DOHH2 (cell line): ENCODE results near the gene ADORA3.

ENCODE experiments used
- H3F3A ChIP-seq: fragments of 200-600 bp; sonication (generic), shearing (Covaris generic); 2 replicates; pipeline ENCODE4 v1.6.0; 2016; ENCODE audit warnings: antibody characterized with exemption, mild to moderate bottlenecking; ENCODE audit not compliant: control insufficient read depth, insufficient read depth
- H3K27ac ChIP-seq: fragments of 200-600 bp; sonication (generic); 2 replicates; pipeline ENCODE4 v1.5.1; 2014; ENCODE audit warnings: low read depth, mild to moderate bottlenecking, low read length, moderate library complexity
- H3K27me3 ChIP-seq: fragments of 200-600 bp; sonication (generic); 2 replicates; pipeline ENCODE4 v1.6.1; 2014; ENCODE audit warnings: mild to moderate bottlenecking, low read length, mixed read lengths; ENCODE audit not compliant: control insufficient read depth
- H3K36me3 ChIP-seq: fragments of 200-600 bp; sonication (generic); 2 replicates; pipeline ENCODE4 v1.6.1; 2014; ENCODE audit warnings: mild to moderate bottlenecking, low read length, moderate library complexity, mixed read lengths; ENCODE audit not compliant: control insufficient read depth
- H3K4me1 ChIP-seq: fragments of 200-600 bp; sonication (generic); 2 replicates; pipeline ENCODE4 v1.6.1; 2014; ENCODE audit warnings: mild to moderate bottlenecking, low read length, mixed read lengths; ENCODE audit not compliant: control insufficient read depth
- H3K4me2 ChIP-seq: fragments of 200-600 bp; sonication (generic); 2 replicates; pipeline ENCODE4 v1.6.0; 2014; ENCODE audit warnings: mild to moderate bottlenecking, low read length, moderate library complexity
- H3K4me3 ChIP-seq: fragments of 200-600 bp; sonication (generic); 2 replicates; pipeline ENCODE4 v1.5.1; 2014; ENCODE audit warnings: mild to moderate bottlenecking, low read length, mixed read lengths
- H3K79me2 ChIP-seq: fragments of 200-600 bp; sonication (generic); 2 replicates; pipeline ENCODE4 v1.6.1; 2014; ENCODE audit warnings: mild to moderate bottlenecking, low read length, mixed read lengths; ENCODE audit not compliant: control insufficient read depth
- H3K9me2 ChIP-seq: fragments of 200-600 bp; sonication (generic); replicated peaks from 2 replicates; pipeline ENCODE4 v1.6.1; 2014; ENCODE audit warnings: mild to moderate bottlenecking, low read length, mixed read lengths; ENCODE audit not compliant: control insufficient read depth
- H3K9me3 ChIP-seq: fragments of 200-600 bp; sonication (generic); 2 replicates; pipeline ENCODE4 v1.6.1; 2014; ENCODE audit warnings: antibody characterized with exemption, low read length, mixed read lengths; ENCODE audit not compliant: control insufficient read depth, insufficient read depth
- H4K20me1 ChIP-seq: fragments of 200-600 bp; sonication (generic); 2 replicates; pipeline ENCODE4 v1.6.0; 2014; ENCODE audit warnings: low read depth, mild to moderate bottlenecking, antibody characterized with exemption, low read length, moderate library complexity; ENCODE audit not compliant: control insufficient read depth, insufficient read depth
- EZH2phosphoT487 ChIP-seq: fragments of 200-600 bp; sonication (generic); IDR thresholded peaks from 2 replicates; pipeline ENCODE4 v1.6.1; 2017; ENCODE audit warnings: borderline replicate concordance, mild to moderate bottlenecking, antibody characterized with exemption, low read length, moderate library complexity, mixed read lengths
- TF ChIP-seq, protein P1 (sequence below): fragments of 200-600 bp; sonication (generic); IDR thresholded peaks from one replicate; pipeline ENCODE4 v1.5.1; 2014; ENCODE audit warnings: antibody characterized with exemption, mild to moderate bottlenecking, low read depth, low read length; ENCODE audit not compliant: poor library complexity, severe bottlenecking

Gene ADORA3

DNA sequence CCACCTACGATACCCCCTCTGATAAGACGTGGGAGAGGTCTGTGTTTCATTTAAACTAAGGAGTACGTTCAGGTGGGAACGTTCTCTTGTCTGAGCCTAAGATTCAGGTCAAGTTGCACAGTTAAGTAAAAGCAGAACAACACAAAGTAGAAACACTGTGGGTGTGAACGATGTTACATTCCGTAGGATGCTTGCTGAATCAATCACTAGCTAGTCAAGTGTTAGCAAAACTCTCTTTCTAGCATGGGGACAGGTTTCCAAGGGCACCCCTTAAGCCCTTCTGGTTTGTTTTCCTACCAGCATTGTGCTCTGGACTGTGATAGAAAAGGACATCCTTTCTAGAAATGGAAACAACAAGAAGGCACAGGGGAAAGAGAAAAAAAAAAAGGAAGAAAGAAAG is 16.3 kb downstream of the ADORA3 start:
- H3K4me2 ChIP-seq, result no peak overlapping the region
- no peaks in the 10 kb centered on the region for H3K9me3 ChIP-seq
- H3K4me1 ChIP-seq, result no peaks in the 10 kb centered on the region
- no peaks in the 10 kb centered on the region for H3K9me2 ChIP-seq
- no peaks in the 10 kb centered on the region for H3K79me2 ChIP-seq
- H3K27ac ChIP-seq, result no peak overlapping the region
- TF ChIP-seq, protein P1, sequence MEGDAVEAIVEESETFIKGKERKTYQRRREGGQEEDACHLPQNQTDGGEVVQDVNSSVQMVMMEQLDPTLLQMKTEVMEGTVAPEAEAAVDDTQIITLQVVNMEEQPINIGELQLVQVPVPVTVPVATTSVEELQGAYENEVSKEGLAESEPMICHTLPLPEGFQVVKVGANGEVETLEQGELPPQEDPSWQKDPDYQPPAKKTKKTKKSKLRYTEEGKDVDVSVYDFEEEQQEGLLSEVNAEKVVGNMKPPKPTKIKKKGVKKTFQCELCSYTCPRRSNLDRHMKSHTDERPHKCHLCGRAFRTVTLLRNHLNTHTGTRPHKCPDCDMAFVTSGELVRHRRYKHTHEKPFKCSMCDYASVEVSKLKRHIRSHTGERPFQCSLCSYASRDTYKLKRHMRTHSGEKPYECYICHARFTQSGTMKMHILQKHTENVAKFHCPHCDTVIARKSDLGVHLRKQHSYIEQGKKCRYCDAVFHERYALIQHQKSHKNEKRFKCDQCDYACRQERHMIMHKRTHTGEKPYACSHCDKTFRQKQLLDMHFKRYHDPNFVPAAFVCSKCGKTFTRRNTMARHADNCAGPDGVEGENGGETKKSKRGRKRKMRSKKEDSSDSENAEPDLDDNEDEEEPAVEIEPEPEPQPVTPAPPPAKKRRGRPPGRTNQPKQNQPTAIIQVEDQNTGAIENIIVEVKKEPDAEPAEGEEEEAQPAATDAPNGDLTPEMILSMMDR, result no peak
- TF ChIP-seq EZH2phosphoT487, result no peak
- no peaks in the 10 kb centered on the region for H3F3A ChIP-seq
- no peaks in the 10 kb centered on the region for H3K36me3 ChIP-seq
- H4K20me1 ChIP-seq, result no peaks in the 10 kb centered on the region
- H3K4me3 ChIP-seq, result no peak overlapping the region
- no peaks in the 10 kb centered on the region for H3K27me3 ChIP-seq

GRCh38 chr1:111486431-111486830 is 17.0 kb downstream of the ADORA3 start:
- Histone ChIP-seq H3F3A (no peaks in the 10 kb centered on the region), H3K27me3 (no peaks in the 10 kb centered on the region), H3K4me2 (no peak overlapping the region), H3K79me2 (no peaks in the 10 kb centered on the region), H3K4me1 (peaks cover 3% of the 10 kb centered on the region; the same call in 1 of the 2 replicates), H3K9me3 (no peaks in the 10 kb centered on the region), H3K27ac (no peak overlapping the region), H3K36me3 (no peaks in the 10 kb centered on the region), H3K9me2 (no peaks in the 10 kb centered on the region), H4K20me1 (no peaks in the 10 kb centered on the region), H3K4me3 (no peak overlapping the region)
- TF ChIP-seq, protein P1, result no peak
- no peak for TF ChIP-seq EZH2phosphoT487

- H3F3A ChIP-seq, result no peaks in the 10 kb centered on the region
- H3K9me2 ChIP-seq, result no peaks in the 10 kb centered on the region
- no peak overlapping the region for H3K4me2 ChIP-seq
- no peaks in the 10 kb centered on the region for H3K79me2 ChIP-seq
- H3K4me1 ChIP-seq, result peaks cover 3% of the 10 kb centered on the region; the same call in 1 of the 2 replicates
- H3K27me3 ChIP-seq, result no peaks in the 10 kb centered on the region
- no peaks in the 10 kb centered on the region for H3K9me3 ChIP-seq
- no peak overlapping the region for H3K4me3 ChIP-seq
- TF ChIP-seq EZH2phosphoT487, result no peak
- TF ChIP-seq, protein P1, result no peak
- no peaks in the 10 kb centered on the region for H3K36me3 ChIP-seq
- no peaks in the 10 kb centered on the region for H4K20me1 ChIP-seq
- H3K27ac ChIP-seq, result no peak overlapping the region
Measured at GRCh38 chr1:111484391-111485026, 18.9 kb downstream of the ADORA3 start.
